Diencephalon (tissue), 1 donor: ENCODE results near the gene SLK. TPM values are rescaled to one million over a fixed set of nuclear protein-coding genes. Genes with fewer than 3 reads are reported as not detected.

Source experiments
- small RNA-seq: library from RNA; depleted of rRNA; stranded (forward); fragments of <200 nt; gene quantifications from one replicate; pipeline ENCODE3, GENCODE V24; 2014
- total RNA-seq: library from RNA; depleted of rRNA; stranded (reverse); fragments of >200 nt; gene quantifications from one replicate; pipeline ENCODE4 v1.2.3, GENCODE V29; 2014

The SLK gene
- total RNA-seq: 40.8 TPM

GRCh38 chr10:103966671-103967447 is at the start of gene SLK:
Gene SLK, plus strand, starts transcription at chr10:103967140. Its CDS starts 606 bp downstream, at chr10:103967746.

GRCh38 chr10:103918053-103918846 is 48.7 kb upstream of the SLK start, which contains the start of gene STN1:
Gene STN1, minus strand, starts transcription at chr10:103918184. Its CDS starts 590 bp downstream, at chr10:103917594.

Small RNA genes within 50 kb of the gene (small RNA-seq; reads per million reads assigned to genes)
- not detected for gene RN7SL524P

Other genes starting within 250 kb of the SLK start
- gene SH3PXD2A, start 111.6 kb upstream of the SLK start, total RNA-seq: 10.8 TPM
- 14.1 TPM for gene STN1, start 49.0 kb upstream of the SLK start, total RNA-seq
- gene COL17A1, start 118.7 kb downstream of the SLK start, total RNA-seq: under 0.01 TPM
- gene SFR1, start 155.0 kb downstream of the SLK start, total RNA-seq: 8.3 TPM